Astrocyte of the spinal cord (primary cell): ENCODE results near the gene SCCPDH.
"Not testable (repeated sequence)": the region's sequence is repeated elsewhere in the genome, so short reads cannot be mapped to it uniquely, and the experiment has no call there.

ENCODE experiments used
- DNase-seq: peaks from one replicate; pipeline ENCODE4 v3.0.0; 2011; ENCODE audit warnings: low read depth, low spot score
- H3K4me3 ChIP-seq: 2 replicates; pipeline ENCODE4 v1.5.1; 2011; ENCODE audit warnings: low read depth, mild to moderate bottlenecking, low read length, moderate library complexity
- CTCF ChIP-seq: IDR thresholded peaks from 2 replicates; pipeline ENCODE4 v1.5.1; 2012; ENCODE audit warnings: low read depth, mild to moderate bottlenecking, low read length, inconsistent platforms
- in situ Hi-C: cut with HindIII; loops from 2 replicates; pipeline ENCODE4 v1.10.0; 2017; ENCODE audit warnings: low sequenced_read_pairs

SCCPDH gene

GRCh38 chr1:246708166-246708565, 16.0 kb upstream of the SCCPDH start:
- H3K4me3 ChIP-seq: no peak overlapping the region
- in situ Hi-C loops: no loop called here
- TF ChIP-seq CTCF: no peak
- no peak for DNase-seq

GRCh38 chr1:246709196-246709595, 15.0 kb upstream of the SCCPDH start:
- no peak for TF ChIP-seq CTCF
- in situ Hi-C loops: no loop called here
- no peak for DNase-seq
- no peak overlapping the region for H3K4me3 ChIP-seq

GRCh38 chr1:246709835-246710234, 14.4 kb upstream of the SCCPDH start:
- in situ Hi-C loops: no loop called here
- no peak for DNase-seq
- no peak for TF ChIP-seq CTCF
- H3K4me3 ChIP-seq: no peak overlapping the region

GRCh38 chr1:246711548-246712003, 12.6 kb upstream of the SCCPDH start:
- TF ChIP-seq CTCF: no peak
- in situ Hi-C loops: no loop called here
- no peak overlapping the region for H3K4me3 ChIP-seq
- DNase-seq: no peak

GRCh38 chr1:246712428-246712827, 11.8 kb upstream of the SCCPDH start:
- DNase-seq, in situ Hi-C loops, H3K4me3 ChIP-seq: not testable (repeated sequence)

- DNase-seq, H3K4me3 ChIP-seq, in situ Hi-C loops: not testable (repeated sequence)
Observed at GRCh38 chr1:246719361-246719760, 4.8 kb upstream of the SCCPDH start.

GRCh38 chr1:246720814-246721213, 3.4 kb upstream of the SCCPDH start:
- in situ Hi-C loops, DNase-seq, H3K4me3 ChIP-seq: not testable (repeated sequence)

GRCh38 chr1:246722720-246723119, 1.5 kb upstream of the SCCPDH start:
- DNase-seq: no peak
- no peak for TF ChIP-seq CTCF
- in situ Hi-C loops: no loop called here
- H3K4me3 ChIP-seq: no peak overlapping the region
